ENCODE measurements around the gene DR1.

Gene DR1

DNA sequence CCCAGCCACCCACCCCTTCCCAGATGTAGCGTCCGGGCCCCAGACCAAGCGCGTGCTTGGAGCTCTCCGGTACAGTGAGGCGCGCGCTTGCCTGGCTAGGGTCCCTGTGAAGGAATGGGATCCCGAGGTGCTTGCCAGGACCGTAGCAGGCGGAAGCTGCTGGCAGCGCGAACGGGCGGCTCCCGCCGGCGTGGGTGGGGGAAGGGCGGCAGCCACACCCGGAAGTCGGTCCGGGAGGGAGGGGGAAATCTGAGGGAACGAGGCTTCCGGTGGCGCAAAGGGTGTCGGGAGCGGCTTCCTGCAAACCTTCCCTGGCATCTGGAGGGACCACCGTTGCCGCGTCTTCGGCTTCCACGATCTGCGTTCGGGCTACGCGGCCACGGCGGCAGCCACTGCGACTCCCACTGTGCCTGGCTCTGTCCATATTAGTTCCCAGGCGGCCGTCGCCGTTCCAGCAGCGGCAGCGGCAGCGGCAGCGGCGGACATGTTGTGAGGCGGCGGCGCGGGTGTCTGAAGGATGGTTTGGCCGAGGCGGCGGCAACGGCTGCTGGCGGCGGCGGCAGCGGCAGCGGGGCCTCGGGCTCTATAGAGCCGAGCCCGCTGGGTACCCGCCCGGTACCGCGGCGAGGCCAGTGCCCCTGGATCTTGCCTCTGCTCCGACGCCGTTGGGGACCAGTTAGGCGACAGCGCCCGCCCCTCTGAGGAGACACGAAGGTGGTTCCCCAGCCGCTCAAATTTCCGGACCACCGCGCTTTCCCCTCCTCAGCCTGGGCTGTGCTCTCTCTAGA lies at the start of gene DR1:
Gene DR1 (plus strand): TSS at position 275 of the 788 bp plus-strand sequence. CDS start 739 bp downstream, outside the sequence.
- DNase-seq: peak; percentile 68 to 96 (median 89)

DNA sequence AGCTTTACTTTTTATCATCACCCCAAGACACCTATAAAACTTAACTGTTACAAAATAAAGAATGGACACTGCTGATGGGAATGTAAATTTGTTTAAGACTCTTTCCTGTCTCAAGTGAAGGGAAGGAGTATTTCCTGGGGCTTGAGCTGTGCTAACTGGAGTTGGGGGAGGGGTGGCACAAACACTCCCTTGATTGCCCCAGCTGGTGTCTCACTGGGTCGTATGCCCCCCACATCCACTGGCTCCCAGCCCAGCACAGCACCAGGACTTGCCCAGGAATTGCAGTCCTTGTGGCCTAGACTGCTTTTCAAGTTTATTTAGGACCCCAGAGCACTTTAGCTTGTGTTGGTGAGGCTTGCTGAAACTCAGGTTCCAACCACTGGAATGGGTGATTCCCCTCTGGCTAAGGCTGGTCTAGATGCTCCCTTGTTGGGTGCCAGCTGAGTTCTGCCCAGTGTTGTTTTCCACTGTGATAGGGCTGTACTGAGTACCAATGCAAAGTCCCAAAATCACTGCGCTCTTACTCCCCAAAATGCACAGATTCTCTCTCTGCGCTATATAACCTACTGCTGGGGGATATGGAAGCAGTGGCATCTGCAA lies 49.1 kb upstream of the DR1 start:
- no peak for DNase-seq

DNA sequence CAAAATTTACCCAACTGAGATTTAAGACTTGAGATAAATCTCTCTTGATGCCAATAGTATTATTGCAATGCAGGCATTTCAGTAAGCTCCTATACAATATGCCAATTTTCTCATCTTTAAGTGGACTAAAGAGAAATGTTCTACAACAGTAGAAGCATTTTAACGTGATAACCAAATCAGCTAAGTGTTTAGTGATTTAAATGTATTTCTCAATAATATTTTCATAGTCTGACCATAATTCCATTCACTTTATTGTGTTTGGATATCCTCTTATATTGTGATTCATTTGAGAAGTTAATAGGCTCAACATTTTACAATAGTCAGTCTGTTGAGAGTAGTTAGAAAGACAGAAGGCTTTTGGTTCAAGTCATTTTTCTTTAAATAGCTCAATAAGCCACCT lies 44.6 kb upstream of the DR1 start:
- DNase-seq: no peak

DNA sequence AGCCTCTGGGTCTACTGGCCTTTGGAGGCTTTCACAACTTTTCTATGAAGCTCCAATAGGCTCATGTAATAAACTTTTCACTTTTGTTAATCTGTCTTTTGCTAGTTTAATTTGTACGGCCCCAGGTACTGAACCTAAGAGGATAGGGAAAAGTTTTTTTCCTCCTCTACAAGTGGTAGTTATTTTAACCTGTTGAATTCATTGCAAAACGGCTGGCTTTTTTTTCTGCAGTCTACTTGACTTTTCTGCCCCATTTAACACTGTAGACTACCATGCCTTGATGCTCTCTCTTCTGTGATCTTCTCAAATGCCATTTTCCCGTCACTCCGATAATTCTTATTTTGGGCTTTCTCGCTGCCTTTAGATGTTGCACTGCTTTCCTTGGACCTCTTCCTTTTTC lies 43.6 kb upstream of the DR1 start:
- no peak for DNase-seq

DNA sequence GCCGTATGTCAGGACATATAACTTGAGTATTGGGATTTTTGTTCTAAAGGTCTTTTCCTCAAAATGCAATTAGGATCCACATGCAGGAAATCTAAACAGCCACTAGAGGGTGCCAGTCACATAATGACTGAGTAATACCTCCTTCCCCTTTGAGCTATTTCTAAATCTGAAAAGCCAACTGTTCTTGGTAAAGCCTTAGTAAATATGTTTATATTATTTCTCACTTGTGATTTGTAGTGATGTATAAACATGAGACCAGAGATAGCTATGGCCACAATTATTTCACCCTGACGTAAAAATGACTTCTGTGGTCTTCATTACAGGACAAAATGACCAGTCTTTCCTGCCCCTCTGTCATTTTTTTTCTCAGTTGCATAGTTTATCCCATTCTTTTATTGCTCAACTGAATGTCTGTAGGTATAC lies 41.0 kb upstream of the DR1 start:
- DNase-seq: peak in 17 of 51 donors; percentile 2 to 57 (median 13)

DNA sequence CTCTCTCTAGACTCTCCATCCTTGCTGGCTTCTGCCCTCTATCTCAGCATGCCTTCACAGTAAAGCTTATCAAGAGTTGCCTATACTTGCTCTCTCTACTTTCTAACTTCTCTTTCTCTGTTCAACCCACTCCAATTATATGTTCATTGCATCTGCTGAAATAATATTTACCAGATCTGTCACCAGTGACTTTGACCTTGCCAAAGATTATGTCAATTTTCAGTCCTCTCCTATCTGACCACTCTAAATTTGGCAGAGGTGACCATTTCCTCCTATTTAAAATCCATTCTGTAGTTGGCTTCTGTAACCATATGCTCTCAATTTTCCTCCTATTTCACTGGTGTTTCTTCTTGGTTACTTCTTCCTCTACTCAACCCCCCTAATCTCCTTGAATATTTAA lies 38.8 kb upstream of the DR1 start:
- no peak for DNase-seq

DNA sequence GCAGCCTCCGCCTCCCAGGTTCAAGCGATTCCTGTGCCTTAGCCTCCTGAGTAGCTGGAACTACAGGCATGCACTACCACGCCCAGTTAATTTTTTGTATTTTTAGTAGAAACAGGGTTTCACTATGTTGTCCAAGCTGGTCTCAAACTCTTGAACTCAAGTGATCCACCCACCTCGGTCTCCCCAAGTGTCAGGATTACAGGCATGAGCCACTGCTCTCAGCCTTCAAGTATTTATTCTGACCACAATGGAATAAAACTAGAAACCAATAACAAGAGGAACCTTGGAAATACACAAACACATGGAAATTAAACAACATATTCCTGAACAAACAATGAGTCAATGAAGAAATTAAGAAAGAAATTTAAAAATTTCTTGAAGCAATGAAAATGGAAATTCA lies 32.7 kb upstream of the DR1 start:
- no peak for DNase-seq

DNA sequence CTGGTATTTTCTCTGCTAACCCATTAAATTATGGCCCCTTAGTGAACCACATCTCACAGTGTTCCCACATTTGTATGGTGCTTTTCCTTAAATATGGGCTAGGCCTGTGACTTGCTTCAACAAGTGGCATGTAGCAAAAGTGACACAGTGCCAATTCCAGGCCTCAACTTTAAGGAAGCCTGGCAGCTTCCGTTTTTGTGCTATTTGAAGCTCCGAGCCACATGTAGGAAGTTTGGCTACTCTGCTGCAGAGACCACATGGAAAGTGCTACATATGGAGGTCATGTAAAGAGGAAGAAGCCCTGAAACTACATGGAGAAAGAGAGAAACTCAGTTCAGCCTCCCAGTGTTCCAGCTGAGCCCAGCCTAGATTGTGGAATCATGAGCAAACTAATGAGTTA lies 28.5 kb upstream of the DR1 start:
- DNase-seq: peak in 20 of 51 donors; percentile 1 to 40 (median 7)

DNA sequence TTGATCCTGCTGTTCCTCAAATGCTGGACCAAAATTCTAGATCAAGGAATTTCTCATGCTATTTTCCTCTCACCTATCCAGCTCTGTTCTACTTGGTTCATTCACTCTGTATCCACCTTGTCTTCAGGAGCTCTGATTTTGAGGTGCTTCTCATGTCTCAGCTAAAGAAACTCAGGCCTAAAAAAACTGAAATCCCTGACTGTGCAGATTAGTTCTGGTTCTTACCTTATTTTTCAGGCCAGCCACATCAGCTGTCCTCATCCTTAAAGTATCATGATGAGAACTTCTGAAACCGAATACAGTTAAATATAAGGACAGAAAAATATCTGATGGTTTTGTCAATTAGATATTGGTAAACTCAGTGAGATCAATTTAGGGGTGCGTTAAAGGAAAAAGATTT lies 27.8 kb upstream of the DR1 start:
- no peak for DNase-seq

DNA sequence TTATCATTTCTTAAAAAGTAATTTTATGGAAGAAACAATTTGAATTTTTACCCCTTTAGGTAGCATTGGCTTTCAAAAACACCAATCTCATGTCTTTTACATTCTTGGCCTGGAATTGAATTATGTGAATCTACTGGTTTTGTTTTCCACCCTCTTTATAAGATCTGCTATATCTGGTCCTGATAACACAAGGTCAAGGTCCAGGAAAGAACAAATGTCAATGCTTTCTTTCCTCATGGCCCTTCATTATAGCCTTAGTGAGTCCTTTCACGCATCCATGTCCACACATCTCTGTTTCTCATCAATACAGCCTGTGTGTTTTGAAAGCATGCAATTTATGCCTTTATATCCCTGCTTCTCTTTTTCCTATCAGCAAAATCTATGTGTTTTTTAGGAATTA lies 24.0 kb upstream of the DR1 start:
- no peak for DNase-seq

DNA sequence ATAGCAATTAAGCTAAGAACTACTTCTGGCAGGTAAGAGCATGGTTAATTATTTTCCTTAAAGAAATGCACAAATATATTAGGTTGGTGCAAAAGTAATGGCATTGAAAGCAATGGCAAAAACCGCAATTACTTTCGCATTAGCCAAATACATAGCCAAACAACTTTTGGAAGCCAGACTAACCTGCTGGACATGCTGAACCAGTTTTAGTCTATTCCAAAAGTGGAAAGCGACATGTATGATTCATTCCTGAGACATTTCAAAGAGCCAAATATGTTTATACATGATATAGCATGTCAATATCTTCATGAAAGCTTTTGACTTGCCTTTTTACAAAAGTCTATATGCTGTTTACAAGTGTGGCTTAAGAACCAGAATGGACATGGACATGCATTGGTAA lies 23.4 kb upstream of the DR1 start:
- no peak for DNase-seq

DNA sequence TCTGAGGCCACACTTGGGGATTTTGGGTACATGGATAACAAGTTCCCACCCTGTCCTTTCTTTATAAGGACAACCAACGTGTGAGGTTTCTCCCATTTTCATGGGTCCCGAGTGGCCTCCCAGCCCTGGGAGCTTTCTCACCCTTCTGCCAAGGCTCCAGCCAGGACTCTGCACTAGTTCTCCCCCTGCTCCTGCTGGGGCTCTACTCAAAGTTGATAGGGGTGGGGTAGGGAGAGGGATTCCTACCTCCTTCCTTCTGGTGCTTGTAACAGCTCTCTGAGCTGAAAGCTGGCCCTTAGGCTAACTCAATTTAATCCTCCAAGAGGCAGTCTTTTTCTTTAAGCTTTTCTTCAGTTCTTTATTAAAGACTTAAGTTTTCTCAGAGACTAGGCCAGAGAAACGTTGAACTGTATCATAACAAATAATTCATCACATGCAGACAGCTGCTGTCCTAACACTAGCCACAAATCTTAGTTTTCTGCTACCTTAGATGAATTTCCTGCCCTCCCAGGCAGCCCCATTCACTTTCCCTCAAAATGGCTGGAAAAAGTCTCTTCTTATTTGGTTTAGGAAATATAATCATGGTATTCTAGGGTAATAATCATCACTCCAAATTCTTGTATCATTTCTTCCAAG lies 22.4 kb upstream of the DR1 start:
- DNase-seq: no peak

DNA sequence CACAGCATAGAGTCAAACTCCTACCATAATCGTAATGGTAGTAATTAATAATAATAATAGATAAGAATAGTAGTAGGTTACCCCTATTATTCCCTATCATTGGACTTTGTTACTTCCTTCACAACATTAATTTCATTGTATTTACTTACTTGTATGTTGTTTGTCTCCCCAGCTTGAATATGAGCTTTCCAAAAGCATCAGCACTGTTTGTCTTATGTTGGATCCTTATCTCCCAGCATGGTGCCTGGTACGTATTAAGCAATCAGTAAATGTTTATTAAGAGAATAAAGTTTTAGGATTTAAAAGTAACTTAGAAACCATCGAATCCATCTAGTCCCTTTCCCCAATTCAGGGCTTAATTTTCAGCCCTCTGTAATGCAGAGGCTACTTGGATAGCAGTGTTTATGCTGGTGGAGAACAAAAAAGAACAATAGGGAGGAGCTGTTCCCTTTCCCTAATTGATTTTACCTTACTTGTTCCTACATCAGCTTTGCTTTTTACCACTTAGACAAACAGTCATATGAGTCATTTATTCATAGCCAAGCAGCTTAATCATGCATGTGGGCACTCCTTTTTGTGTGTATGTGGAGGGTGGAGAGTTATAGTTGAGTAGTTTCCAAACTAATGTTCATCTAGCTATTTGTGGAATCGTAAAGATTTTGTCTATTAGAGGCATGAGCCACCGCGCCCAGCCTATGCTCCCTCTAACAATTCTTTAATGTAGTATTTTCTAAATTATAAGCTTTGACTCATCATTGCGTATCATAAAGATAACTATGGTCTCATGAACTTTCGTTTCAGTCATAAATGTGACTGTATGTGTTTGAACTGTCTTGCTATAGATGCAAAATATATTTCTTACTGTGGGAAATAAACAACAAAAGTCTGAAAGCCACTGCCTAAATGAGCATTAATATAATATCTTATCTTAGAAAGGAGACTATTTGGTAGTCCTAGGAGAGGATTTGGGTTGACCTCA lies 20.9 kb upstream of the DR1 start:
- DNase-seq: peak in 1 of 51 donors; percentile 31

DNA sequence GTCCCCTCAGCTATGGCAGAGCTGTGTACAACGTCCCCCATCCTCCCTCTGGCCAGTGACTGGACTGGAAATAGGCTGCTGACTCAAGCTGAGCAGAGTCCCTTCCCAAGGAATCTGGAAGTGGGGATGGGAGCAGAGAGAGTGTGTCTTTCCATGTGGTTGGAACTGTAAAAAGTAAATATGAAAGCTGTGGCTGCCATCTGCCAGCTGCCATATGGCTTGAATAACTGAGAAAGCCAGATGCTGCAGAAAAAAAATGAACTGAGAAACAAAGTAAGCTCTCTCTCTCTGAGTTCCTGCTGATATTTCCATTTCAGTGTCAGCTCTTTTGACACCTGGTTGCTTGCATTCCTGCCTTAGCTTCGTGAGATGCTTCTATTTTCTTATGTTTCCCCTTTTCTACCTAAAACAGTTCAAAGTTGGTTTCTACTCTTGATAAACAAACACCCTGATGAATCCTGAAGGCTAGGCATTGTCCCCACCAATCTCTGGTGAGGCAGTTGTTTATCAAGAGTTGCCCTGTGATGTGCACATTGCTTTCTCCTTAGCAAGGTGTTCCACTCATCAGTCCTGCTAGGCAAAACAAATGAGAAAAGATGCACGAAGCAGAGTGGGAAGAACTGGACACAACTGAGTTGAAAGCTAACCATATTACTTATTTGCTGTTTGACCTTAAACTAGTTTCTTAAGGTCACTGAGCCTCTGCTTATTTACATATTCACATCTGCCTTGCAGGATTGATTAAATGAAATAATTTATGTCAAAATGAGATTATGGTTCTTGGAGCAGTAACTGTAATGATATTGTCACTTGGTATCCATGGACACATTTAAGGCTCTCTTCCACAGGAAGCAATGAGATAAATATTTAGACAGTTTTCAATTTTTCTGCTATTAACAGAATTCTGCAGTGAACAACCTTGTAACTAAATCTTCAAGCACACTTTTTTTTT lies 16.6 kb upstream of the DR1 start:
- no peak for DNase-seq

DNA sequence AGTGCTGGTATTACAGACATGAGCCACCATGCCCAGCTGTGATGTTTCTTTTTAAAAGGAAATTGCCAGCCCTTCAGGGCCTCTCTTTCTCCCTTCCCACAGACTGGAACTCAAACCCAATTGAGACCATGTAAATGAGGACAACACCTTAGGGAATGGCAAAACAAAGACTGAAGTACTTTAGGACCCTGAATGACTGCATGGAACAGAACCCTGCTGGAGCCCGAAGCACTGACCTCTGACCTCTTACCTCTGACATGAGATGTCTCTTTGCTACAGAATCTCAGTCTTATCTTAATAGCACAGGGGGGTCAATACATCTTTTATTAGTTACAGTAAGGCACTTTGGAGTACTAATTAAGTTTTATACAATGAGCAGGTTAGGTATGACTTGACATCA lies 15.5 kb upstream of the DR1 start:
- no peak for DNase-seq

DNA sequence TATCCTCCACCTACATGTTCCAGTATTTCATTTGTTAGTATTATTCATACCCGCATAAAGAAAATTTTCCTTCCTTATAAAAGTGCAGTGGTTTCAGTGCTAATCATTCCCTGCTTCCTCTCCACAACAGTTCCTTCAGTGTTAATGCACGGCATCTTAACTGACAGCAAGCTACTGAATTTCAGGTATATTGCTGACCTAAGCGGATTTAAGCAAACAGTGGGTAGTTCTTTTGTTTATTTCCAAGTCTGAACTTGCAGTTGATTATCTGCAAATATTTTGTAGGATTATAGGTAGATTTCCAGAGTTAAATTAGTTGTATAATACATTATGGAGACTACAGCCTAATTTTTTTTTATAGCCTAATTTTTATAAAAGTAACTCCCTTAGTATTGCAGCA lies 15.1 kb upstream of the DR1 start:
- no peak for DNase-seq

DNA sequence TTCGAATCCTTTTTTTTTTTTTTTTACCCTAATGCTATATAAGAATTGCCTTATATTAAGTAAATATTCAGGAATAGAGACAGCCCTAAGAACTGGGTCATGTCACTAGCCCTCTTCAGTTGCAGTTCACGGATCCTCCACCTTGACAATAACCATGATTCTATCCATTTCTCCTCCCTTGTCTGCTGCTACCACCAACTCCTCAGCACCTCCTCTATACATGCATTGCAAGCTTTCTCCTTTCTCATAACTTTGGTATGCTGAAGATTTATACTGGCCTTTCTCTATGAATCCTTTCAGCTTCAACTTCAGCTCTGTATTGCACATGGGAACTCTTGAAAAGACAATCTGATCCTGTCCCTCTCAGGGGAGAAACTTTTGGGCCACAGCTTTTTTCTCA lies 14.3 kb upstream of the DR1 start:
- DNase-seq: no peak

DNA sequence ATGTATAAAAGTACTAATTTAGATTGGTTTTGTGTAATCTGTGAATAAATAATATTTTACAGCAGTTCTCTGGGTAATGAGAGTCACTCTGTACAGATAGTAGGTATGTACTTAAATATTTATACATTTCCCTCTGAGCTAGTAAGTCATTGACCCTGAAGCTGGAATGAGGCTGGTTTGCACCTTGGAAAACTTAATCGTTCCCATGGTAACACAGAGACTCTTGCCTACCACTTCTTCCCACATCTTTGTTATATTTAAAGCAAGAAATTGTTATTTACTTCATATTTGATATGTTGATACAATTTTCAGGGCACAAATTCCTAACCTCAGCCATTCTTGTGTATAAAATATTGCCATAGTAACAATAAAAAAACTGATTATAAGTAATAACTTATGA lies 13.3 kb upstream of the DR1 start:
- DNase-seq: no peak

DNA sequence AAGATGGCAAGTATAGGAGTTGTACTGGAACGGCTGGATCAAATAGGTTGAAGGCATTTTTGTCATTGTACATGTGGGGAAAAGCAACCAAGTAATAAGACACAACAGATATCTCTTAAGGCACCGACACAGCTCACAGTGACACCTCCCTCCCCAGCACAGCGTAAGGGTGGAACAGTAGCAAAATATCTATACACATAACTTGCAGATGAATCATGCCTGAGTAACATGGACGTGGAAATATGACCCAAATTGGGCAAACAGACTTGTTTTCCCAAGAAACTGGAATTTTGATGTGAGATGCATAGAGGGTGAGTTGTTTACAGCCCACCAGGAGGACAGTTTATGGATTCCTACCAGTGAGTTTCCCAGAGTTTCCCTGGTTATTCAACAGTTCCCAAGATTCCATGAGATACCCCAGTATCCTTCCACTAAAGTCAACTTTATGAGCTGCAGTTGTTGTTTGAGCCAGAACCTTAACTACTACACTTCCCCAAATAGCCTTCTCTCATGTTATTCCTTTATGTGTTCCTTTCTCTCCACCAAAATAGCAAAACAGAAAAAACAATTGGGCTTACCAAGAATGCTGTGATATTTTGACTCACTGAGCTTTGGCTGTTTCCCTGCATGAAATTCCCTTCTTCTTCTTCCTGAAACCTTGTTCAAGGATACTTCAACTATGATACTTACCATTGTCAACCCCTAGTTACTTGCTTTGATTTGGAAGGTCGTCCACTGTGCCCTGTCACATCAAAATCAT lies 7.1 kb upstream of the DR1 start:
- no peak for DNase-seq

Data from hypothalamus (tissue), 51 donors.